GM19455 (cell line): ENCODE results near the gene RNF31.
"Not testable (repeated sequence)": the region's sequence is repeated elsewhere in the genome, so short reads cannot be mapped to it uniquely, and the experiment has no call there.

Experiments
- ATAC-seq: cut with Tn5 transposase; IDR thresholded peaks from one replicate; pipeline ENCODE4 v1.9.1; 2021; ENCODE audit not compliant: unreplicated experiment

RNF31 gene

GRCh38 chr14:24197056-24197450, 49.8 kb downstream of the RNF31 start:
- ATAC-seq, result no peak

GRCh38 chr14:24198814-24199524, 51.7 kb downstream of the RNF31 start:
- ATAC-seq, result no peak

GRCh38 chr14:24202538-24202937, 55.2 kb downstream of the RNF31 start:
- not testable (repeated sequence) for ATAC-seq

DNA sequence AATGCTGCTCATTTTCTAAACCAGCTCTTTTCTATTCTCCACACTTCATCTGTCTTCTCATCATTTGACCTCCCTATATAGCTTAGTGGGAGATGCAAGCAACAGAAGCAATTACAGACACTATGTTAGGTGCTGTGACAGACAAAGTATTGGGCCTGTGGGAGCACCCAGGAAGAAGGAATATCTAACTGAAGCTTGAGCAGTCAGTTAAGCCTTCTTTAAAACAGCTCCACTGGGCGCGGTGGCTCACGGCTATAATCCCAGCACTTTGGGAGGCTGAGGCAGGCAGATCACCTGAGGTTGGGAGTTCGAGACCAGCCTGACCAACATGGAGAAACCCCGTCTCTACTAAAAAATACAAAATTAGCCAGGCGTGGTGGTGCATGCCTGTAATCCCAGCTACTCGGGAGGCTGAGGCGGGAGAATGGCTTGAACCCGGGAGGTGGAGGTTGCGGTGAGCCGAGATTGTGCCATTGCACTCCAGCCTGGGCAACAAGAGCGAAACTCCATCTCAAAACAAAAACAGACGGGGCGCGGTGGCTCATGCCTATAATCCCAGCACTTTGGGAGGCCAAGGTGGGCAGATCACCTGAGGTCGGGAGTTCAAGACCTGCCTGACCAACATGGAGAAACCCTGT, 56.1 kb downstream of the RNF31 start:
- ATAC-seq, result not testable (repeated sequence)

DNA sequence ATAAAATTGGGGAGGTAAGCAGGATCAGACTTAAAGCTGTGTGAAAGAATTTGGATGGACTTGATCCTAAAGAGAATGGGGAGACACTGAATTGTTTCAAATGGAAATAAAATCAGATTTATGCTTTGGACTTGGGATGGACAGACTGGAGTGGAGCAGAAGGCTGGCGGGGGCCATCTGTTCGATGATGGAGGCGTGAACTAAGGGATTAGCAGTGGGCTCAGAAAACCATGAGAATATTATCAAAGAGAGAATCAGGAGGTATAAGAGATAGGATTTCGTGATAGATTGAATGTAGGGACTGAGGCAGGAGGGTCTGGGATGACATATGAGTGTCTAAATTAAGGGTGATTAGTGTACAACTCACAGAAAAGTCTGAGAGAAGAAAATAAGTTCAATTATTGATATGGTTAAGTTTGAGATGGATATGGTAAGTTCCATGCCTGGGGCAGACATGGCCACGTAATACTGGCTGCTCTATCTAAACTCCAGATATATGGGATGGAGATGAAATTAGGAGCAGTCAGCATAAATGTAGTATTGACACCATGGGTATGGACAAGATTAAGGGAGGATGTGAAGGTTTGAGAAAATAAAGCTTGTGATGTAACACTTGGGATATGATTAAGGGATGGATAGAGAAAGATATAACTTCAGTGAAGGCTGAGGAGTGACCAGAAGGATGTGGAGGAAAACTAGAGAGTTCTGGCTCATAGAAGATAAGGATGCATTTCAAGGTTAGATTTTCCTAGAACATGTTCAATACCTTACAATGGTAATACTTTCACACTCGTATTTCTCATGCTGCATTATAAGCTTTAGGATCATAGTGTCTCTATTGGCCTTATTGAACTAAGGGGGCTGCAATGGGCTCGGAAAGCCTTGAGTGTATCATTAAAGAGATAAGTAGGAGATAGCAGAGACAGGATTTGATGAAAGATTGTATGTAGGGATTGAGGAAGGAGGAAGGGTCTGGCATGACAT, 57.2 kb downstream of the RNF31 start:
- no peak for ATAC-seq

GRCh38 chr14:24206260-24207103, 59.2 kb downstream of the RNF31 start:
- no peak for ATAC-seq

DNA sequence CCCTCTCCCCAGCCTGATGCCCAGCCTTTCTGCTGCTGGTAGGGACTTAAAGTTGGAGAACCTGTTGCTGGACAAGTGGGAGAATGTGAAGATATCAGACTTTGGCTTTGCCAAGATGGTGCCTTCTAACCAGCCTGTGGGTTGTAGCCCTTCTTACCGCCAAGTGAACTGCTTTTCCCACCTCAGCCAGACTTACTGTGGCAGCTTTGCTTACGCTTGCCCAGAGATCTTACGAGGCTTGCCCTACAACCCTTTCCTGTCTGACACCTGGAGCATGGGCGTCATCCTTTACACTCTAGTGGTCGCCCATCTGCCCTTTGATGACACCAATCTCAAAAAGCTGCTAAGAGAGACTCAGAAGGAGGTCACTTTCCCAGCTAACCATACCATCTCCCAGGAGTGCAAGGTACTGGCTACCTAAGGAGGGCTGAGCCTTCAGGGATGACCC, 59.8 kb downstream of the RNF31 start:
- no peak for ATAC-seq

DNA sequence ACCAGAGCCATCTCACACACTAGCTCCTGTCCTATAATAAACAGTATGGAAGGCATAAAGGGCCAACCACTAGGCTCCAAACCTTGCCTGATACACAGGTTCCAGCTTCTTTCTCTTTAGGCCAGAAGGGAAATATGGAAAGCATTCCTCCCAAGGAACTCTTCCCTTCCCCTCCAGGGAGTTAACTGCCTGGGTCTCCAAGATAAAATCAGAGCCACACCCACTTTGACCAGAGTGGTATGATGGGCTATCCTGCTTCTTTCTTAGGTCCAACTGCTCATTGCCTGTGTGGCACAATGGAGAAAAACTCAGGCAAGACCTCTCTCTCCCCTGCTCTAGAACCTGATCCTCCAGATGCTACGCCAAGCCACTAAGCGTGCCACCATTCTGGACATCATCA, 60.3 kb downstream of the RNF31 start:
- ATAC-seq, result no peak
